H9 (cell line): ENCODE measurements around the gene DCPS. TPM values are rescaled to one million over a fixed set of nuclear protein-coding genes. Genes with fewer than 3 reads are reported as not detected.

Source experiments
- DNase-seq: peaks from one replicate; pipeline ENCODE4 v3.0.0-alpha.2; 2017
- H2AFZ ChIP-seq: one replicate; pipeline ENCODE4 v1.6.1; 2013; ENCODE audit warnings: mild to moderate bottlenecking, low read length, control low read depth, moderate library complexity
- H2AK5ac ChIP-seq: 2 replicates; pipeline ENCODE4 v1.6.1; 2013; ENCODE audit warnings: low read length, control low read depth, mixed read lengths; ENCODE audit not compliant: insufficient read length
- H2BK120ac ChIP-seq: one replicate; pipeline ENCODE4 v1.6.1; 2013; ENCODE audit warnings: low read depth, mild to moderate bottlenecking, low read length, control low read depth, inconsistent platforms; ENCODE audit not compliant: poor library complexity, severe bottlenecking
- H2BK12ac ChIP-seq: 2 replicates; pipeline ENCODE4 v1.6.1; 2013; ENCODE audit warnings: low read length, control low read depth, mixed read lengths, low read depth; ENCODE audit not compliant: insufficient read length
- H2BK15ac ChIP-seq: 2 replicates; pipeline ENCODE4 v1.6.1; 2013; ENCODE audit warnings: low read depth, low read length, control low read depth
- H2BK20ac ChIP-seq: one replicate; pipeline ENCODE4 v1.6.1; 2013; ENCODE audit warnings: low read depth, mild to moderate bottlenecking, low read length, control low read depth, inconsistent platforms; ENCODE audit not compliant: poor library complexity, severe bottlenecking
- H2BK5ac ChIP-seq: 2 replicates; pipeline ENCODE4 v1.6.1; 2013; ENCODE audit warnings: low read length, control low read depth, mixed read lengths; ENCODE audit not compliant: insufficient read length
- H3K14ac ChIP-seq: 2 replicates; pipeline ENCODE4 v1.6.1; 2013; ENCODE audit warnings: low read length, control low read depth; ENCODE audit not compliant: insufficient read depth
- H3K18ac ChIP-seq: 2 replicates; pipeline ENCODE4 v1.6.1; 2013; ENCODE audit warnings: low read depth, mild to moderate bottlenecking, mixed read lengths, low read length, control low read depth; ENCODE audit not compliant: insufficient read length
- H3K23ac ChIP-seq: 2 replicates; pipeline ENCODE4 v1.6.1; 2013; ENCODE audit warnings: low read length, control low read depth, mixed read lengths, low read depth; ENCODE audit not compliant: insufficient read length
- H3K23me2 ChIP-seq: 2 replicates; pipeline ENCODE4 v1.6.1; 2013; ENCODE audit warnings: low read depth, mild to moderate bottlenecking, mixed read lengths, low read length, control low read depth; ENCODE audit not compliant: insufficient read length, poor library complexity, severe bottlenecking
- H3K27ac ChIP-seq: 2 replicates; pipeline ENCODE4 v1.5.1; 2013; ENCODE audit warnings: low read length, control low read depth, mixed read lengths, low read depth; ENCODE audit not compliant: insufficient read length
- H3K27me3 ChIP-seq: 2 replicates; pipeline ENCODE4 v1.6.1; 2013; ENCODE audit warnings: low read length, control low read depth, inconsistent platforms; ENCODE audit not compliant: insufficient read depth
- H3K4ac ChIP-seq: 2 replicates; pipeline ENCODE4 v1.6.1; 2013; ENCODE audit warnings: low read depth, mild to moderate bottlenecking, control low read depth, inconsistent platforms, low read length, moderate library complexity
- H3K4me1 ChIP-seq: 2 replicates; pipeline ENCODE4 v1.6.1; 2013; ENCODE audit warnings: low read length, control low read depth, inconsistent platforms; ENCODE audit not compliant: insufficient read depth
- H3K4me2 ChIP-seq: 2 replicates; pipeline ENCODE4 v1.6.1; 2013; ENCODE audit warnings: low read length, control low read depth, mixed read lengths; ENCODE audit not compliant: insufficient read length, insufficient read depth
- H3K56ac ChIP-seq: 2 replicates; pipeline ENCODE4 v1.6.1; 2013; ENCODE audit warnings: low read depth, mild to moderate bottlenecking, mixed read lengths, low read length, control low read depth; ENCODE audit not compliant: insufficient read length
- H3K79me1 ChIP-seq: 2 replicates; pipeline ENCODE4 v1.6.1; 2013; ENCODE audit warnings: low read depth, mild to moderate bottlenecking, moderate library complexity, low read length, control low read depth, inconsistent platforms; ENCODE audit not compliant: insufficient read depth, poor library complexity, severe bottlenecking
- H3K79me2 ChIP-seq: 2 replicates; pipeline ENCODE4 v1.6.1; 2013; ENCODE audit warnings: low read length, control low read depth, inconsistent platforms; ENCODE audit not compliant: insufficient read depth
- H3K9ac ChIP-seq: 2 replicates; pipeline ENCODE4 v1.6.1; 2013; ENCODE audit warnings: low read length, control low read depth, mixed read lengths; ENCODE audit not compliant: insufficient read length; ENCODE audit errors: extremely low read depth
- H3K9me3 ChIP-seq: one replicate; pipeline ENCODE4 v1.6.1; 2013; ENCODE audit warnings: low read depth, low read length, inconsistent platforms; ENCODE audit not compliant: control insufficient read depth
- H3T11ph ChIP-seq: one replicate; pipeline ENCODE4 v1.6.1; 2013; ENCODE audit warnings: mild to moderate bottlenecking, low read length, control low read depth, inconsistent platforms
- H4K20me1 ChIP-seq: one replicate; pipeline ENCODE4 v1.6.1; 2013; ENCODE audit not compliant: control insufficient read depth, insufficient read length, insufficient read depth
- H4K5ac ChIP-seq: 2 replicates; pipeline ENCODE4 v1.6.1; 2013; ENCODE audit warnings: low read depth, mild to moderate bottlenecking, mixed read lengths, low read length, control low read depth; ENCODE audit not compliant: insufficient read length
- H4K8ac ChIP-seq: replicated peaks from 2 replicates; pipeline ENCODE4 v1.6.1; 2013; ENCODE audit warnings: low read length, control low read depth, mixed read lengths, low read depth; ENCODE audit not compliant: insufficient read length
- H4K91ac ChIP-seq: 2 replicates; pipeline ENCODE4 v1.6.1; 2013; ENCODE audit warnings: low read depth, mild to moderate bottlenecking, moderate library complexity, mixed read lengths, low read length, control low read depth; ENCODE audit not compliant: insufficient read length
- H3K27ac Mint-ChIP-seq, 3 experiments: 2 replicates in 2 of 3; 3 replicates in 1 of 3; pipeline ENCODE4 v1.8.0; 2020 to 2021; ENCODE audit warnings: mixed read lengths in 3 of 3, mild to moderate bottlenecking in 1 of 3, moderate library complexity in 1 of 3
- H3K27me3 Mint-ChIP-seq: 2 replicates; pipeline ENCODE4 v1.8.0; 2021; ENCODE audit warnings: low read depth, mild to moderate bottlenecking, moderate library complexity, mixed read lengths
- H3K36me3 Mint-ChIP-seq, 3 experiments: 2 replicates in 2 of 3; 3 replicates in 1 of 3; pipeline ENCODE4 v1.8.0; 2020 to 2021; ENCODE audit warnings: low read depth in 3 of 3, mixed read lengths in 3 of 3; ENCODE audit not compliant: insufficient read depth in 1 of 3
- H3K4me1 Mint-ChIP-seq, 2 experiments: 2 replicates each; pipeline ENCODE4 v1.8.0; 2020; ENCODE audit warnings: mixed read lengths in 2 of 2
- H3K4me3 Mint-ChIP-seq, 2 experiments: 2 replicates in 1 of 2; 3 replicates in 1 of 2; pipeline ENCODE4 v1.8.0; 2020 to 2021; ENCODE audit warnings: mild to moderate bottlenecking in 2 of 2, mixed read lengths in 2 of 2, moderate library complexity in 1 of 2
- H3K9me3 Mint-ChIP-seq, 2 experiments: 2 replicates in 1 of 2; 3 replicates in 1 of 2; pipeline ENCODE4 v1.8.0; 2020; ENCODE audit warnings: mild to moderate bottlenecking in 2 of 2, mixed read lengths in 2 of 2, moderate library complexity in 1 of 2
- WGBS: extraction: QIAGEN DNeasy Blood & Tissue Kit; methylation state at CpG from one replicate; pipeline ENCODE4 v1.1.7; 2013; ENCODE audit warnings: missing lambda C conversion rate, low lambda C conversion rate, mixed read lengths; ENCODE audit not compliant: insufficient read length; ENCODE audit errors: extremely low coverage; 5-methylcytosine and 5-hydroxymethylcytosine counted together
- total RNA-seq: library from RNA; stranded (reverse); gene quantifications from 2 replicates; pipeline ENCODE4 v1.2.1, GENCODE V29; 2021
- TF ChIP-seq, protein P1 (sequence below): fragments of 200-600 bp; sonication (generic); conservative IDR thresholded peaks from 3 replicates; pipeline ENCODE4 v1.8.0; 2021; ENCODE audit warnings: antibody characterized with exemption, mild to moderate bottlenecking

DCPS gene
- total RNA-seq, 1 experiment from 2014 or later: 27.7 TPM

DNA sequence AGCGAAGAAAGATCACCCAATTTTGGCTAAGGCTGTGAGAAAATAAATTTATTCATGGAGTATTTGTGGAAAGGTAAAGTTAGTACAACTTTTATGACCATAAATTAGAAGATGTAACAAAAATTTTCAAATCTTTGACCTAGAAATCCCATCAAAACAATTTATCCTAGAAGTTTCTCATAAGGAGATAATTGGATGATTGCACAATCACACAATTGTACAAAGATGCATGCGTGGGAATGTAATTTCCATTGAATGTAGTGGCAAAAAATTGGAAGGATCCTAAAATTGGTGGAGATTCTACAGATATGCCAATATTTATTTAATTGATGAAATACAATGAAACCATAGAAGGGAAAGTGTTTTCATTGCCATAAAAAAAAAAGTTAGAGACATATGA lies 46.7 kb upstream of the DCPS start:
- Histone ChIP-seq H3K4me2 (no peak overlapping the region), H3K79me2 (no peaks in the 10 kb centered on the region), H3K79me1 (no peaks in the 10 kb centered on the region), H3K27me3 (no peaks in the 10 kb centered on the region), H3K23me2 (no peaks in the 10 kb centered on the region), H3K9me3 (no peaks in the 10 kb centered on the region), H3K9ac (no peak overlapping the region), H3K14ac (no peak overlapping the region), H4K8ac (no peak overlapping the region), H4K91ac (no peak overlapping the region), H2BK12ac (no peak overlapping the region), H3T11ph (no peak overlapping the region), H3K4ac (no peak overlapping the region), H4K5ac (no peak overlapping the region), H3K4me1 (no peaks in the 10 kb centered on the region), H3K56ac (no peak overlapping the region), H2BK120ac (no peak overlapping the region), H3K18ac (no peak overlapping the region), H2BK15ac (no peak overlapping the region), H3K27ac (no peak overlapping the region), H2BK5ac (no peak overlapping the region), H2AK5ac (no peak overlapping the region), H3K23ac (no peak overlapping the region), H2BK20ac (no peak overlapping the region), H2AFZ (no peak overlapping the region), H4K20me1 (no peaks in the 10 kb centered on the region)
- Mint-ChIP-seq H3K4me3 (no peak overlapping the region), H3K27me3 (no peaks in the 10 kb centered on the region), H3K36me3 (peaks cover 8 to 58% (median 39%) of the 10 kb centered on the region in 3 experiments; a peak in 5 of 7 replicates), H3K4me1 (no peaks in the 10 kb centered on the region), H3K9me3 (no peaks in the 10 kb centered on the region), H3K27ac (no peak overlapping the region)
- no CpG with 5 or more reads among the region's 2 CpGs for WGBS
- DNase-seq: no peak
- TF ChIP-seq, protein P1, sequence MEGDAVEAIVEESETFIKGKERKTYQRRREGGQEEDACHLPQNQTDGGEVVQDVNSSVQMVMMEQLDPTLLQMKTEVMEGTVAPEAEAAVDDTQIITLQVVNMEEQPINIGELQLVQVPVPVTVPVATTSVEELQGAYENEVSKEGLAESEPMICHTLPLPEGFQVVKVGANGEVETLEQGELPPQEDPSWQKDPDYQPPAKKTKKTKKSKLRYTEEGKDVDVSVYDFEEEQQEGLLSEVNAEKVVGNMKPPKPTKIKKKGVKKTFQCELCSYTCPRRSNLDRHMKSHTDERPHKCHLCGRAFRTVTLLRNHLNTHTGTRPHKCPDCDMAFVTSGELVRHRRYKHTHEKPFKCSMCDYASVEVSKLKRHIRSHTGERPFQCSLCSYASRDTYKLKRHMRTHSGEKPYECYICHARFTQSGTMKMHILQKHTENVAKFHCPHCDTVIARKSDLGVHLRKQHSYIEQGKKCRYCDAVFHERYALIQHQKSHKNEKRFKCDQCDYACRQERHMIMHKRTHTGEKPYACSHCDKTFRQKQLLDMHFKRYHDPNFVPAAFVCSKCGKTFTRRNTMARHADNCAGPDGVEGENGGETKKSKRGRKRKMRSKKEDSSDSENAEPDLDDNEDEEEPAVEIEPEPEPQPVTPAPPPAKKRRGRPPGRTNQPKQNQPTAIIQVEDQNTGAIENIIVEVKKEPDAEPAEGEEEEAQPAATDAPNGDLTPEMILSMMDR: no peak
